GM12878 (cell line): Measurements from ENCODE around the gene TMEM47. TPM values are rescaled to one million over a fixed set of nuclear protein-coding genes. Genes with fewer than 3 reads are reported as not detected.

Experiments
- ATAC-seq: fragments of 200-7000 bp; cut with Tn5 transposase; 3 replicates; pipeline ENCODE4 v1.9.1; 2020; ENCODE audit warnings: mild to moderate bottlenecking, moderate library complexity
- BruUV-seq: library from RNA; stranded (reverse); fragments of 400-500 nt; replicated peaks from 2 replicates; lab custom pipeline; 2021; lab: Mats Ljungman, UMichigan
- CTCF ChIA-PET: fragments of 300-600 bp; sonication (Branson Sonifier 250); formaldehyde crosslinking; extraction: SDS; loops from one replicate; lab custom pipeline; 2021; ENCODE audit warnings: inconsistent platforms; lab: Yijun Ruan, JAX
- POLR2A ChIA-PET: fragments of 350-600 bp; formaldehyde crosslinking; extraction: SDS; loops from one replicate; lab custom pipeline; 2021; ENCODE audit warnings: inconsistent platforms; lab: Charles Lee
- RAD21 ChIA-PET: fragments of 300-600 bp; sonication (Branson Sonifier 250); formaldehyde crosslinking; loops from one replicate; lab custom pipeline; 2023; ENCODE audit warnings: antibody characterized with exemption; ENCODE audit not compliant: unreplicated experiment; lab: Charles Lee
- SMC1A ChIA-PET: fragments of 300-600 bp; sonication (Branson Sonifier 250); formaldehyde crosslinking; loops from one replicate; lab custom pipeline; 2023; ENCODE audit not compliant: unreplicated experiment, uncharacterized antibody; lab: Charles Lee
- DNase-seq: peaks from one replicate; pipeline ENCODE4 v3.0.0-alpha.2; 2011; ENCODE audit warnings: low read depth, low spot score
- FAIRE-seq: peaks from 3 replicates; lab custom pipeline; 2011; peaks lifted over from hg19 to GRCh38; lab: Jason Lieb, UNC
- H2AFZ ChIP-seq: 2 replicates; pipeline ENCODE4 v1.6.0; 2011; ENCODE audit warnings: low read depth, low read length, control low read depth; ENCODE audit not compliant: control insufficient read depth
- H3K27ac ChIP-seq: 2 replicates; pipeline ENCODE4 v1.5.1; 2011; ENCODE audit warnings: control low read depth; ENCODE audit not compliant: control insufficient read depth, insufficient read depth
- H3K27me3 ChIP-seq, 2 experiments: replicated peaks in 1 of 2; 2 replicates each; pipeline versions ENCODE4 v1.6.0 to v1.6.1; 2011; ENCODE audit warnings: low read length in 1 of 2; ENCODE audit not compliant: control insufficient read depth in 2 of 2, insufficient read depth in 2 of 2
- H3K36me3 ChIP-seq, 2 experiments: 2 replicates each; pipeline ENCODE4 v1.5.1; 2011; ENCODE audit warnings: low read length in 1 of 2; ENCODE audit not compliant: control insufficient read depth in 2 of 2, insufficient read depth in 2 of 2
- H3K4me1 ChIP-seq: 2 replicates; pipeline ENCODE4 v1.6.1; 2011; ENCODE audit warnings: mild to moderate bottlenecking, low read length, moderate library complexity, mixed read lengths; ENCODE audit not compliant: control insufficient read depth, insufficient read depth
- H3K4me2 ChIP-seq: 2 replicates; pipeline ENCODE4 v1.6.0; 2011; ENCODE audit warnings: control low read depth; ENCODE audit not compliant: control insufficient read depth, insufficient read depth
- H3K4me3 ChIP-seq: fragments of 200-600 bp; sonication (generic); 2 replicates; pipeline ENCODE4 v1.5.1; 2016
- H3K79me2 ChIP-seq: 2 replicates; pipeline ENCODE4 v1.6.0; 2011; ENCODE audit warnings: low read length; ENCODE audit not compliant: control insufficient read depth, insufficient read depth
- H3K9ac ChIP-seq: 2 replicates; pipeline ENCODE4 v1.8.0; 2011; ENCODE audit warnings: low read length, control low read depth, mixed read lengths; ENCODE audit not compliant: control insufficient read depth, insufficient read depth
- H3K9me3 ChIP-seq: replicated peaks from 3 replicates; pipeline ENCODE4 v1.5.1; 2011; ENCODE audit warnings: mild to moderate bottlenecking, low read length; ENCODE audit not compliant: control insufficient read depth, insufficient read depth
- H4K20me1 ChIP-seq: 2 replicates; pipeline ENCODE4 v1.6.0; 2011; ENCODE audit not compliant: control insufficient read depth, insufficient read depth
- BHLHE40 ChIP-seq, 2 experiments: fragments of 450-650 bp in 1 of 2; IDR thresholded peaks; 2 replicates each; pipeline ENCODE4 v1.6.1; 2011 to 2017; ENCODE audit warnings: low read depth in 2 of 2, borderline replicate concordance in 1 of 2, improper control_type of control experiment in 1 of 2, low read length in 1 of 2, mild to moderate bottlenecking in 1 of 2
- CHD2 ChIP-seq: IDR thresholded peaks from 2 replicates; pipeline ENCODE4 v1.6.1; 2011; ENCODE audit warnings: low read depth, low read length, improper control_type of control experiment, borderline replicate concordance
- IRF4 ChIP-seq: IDR thresholded peaks from 2 replicates; pipeline ENCODE4 v1.6.1; 2011; ENCODE audit warnings: low read depth, low read length
- MTA3 ChIP-seq: IDR thresholded peaks from 2 replicates; pipeline ENCODE4 v1.6.1; 2012; ENCODE audit warnings: low read length, inconsistent platforms, borderline replicate concordance
- NKRF ChIP-seq: fragments of 450-650 bp; conservative IDR thresholded peaks from 2 replicates; pipeline ENCODE4 v1.6.1; 2017; ENCODE audit warnings: mild to moderate bottlenecking, moderate library complexity
- PKNOX1 ChIP-seq: fragments of 450-650 bp; IDR thresholded peaks from 2 replicates; pipeline ENCODE4 v1.6.1; 2016; ENCODE audit warnings: mild to moderate bottlenecking
- POLR2AphosphoS2 ChIP-seq: IDR thresholded peaks from 2 replicates; pipeline ENCODE4 v1.6.1; 2011; ENCODE audit warnings: low read depth, mild to moderate bottlenecking, low read length, improper control_type of control experiment, moderate library complexity
- SUZ12 ChIP-seq: fragments of 200-600 bp; sonication (generic); IDR thresholded peaks from one replicate; pipeline ENCODE4 v1.6.1; 2018; ENCODE audit warnings: antibody characterized with exemption, mild to moderate bottlenecking; ENCODE audit not compliant: unreplicated experiment
- USF2 ChIP-seq: IDR thresholded peaks from 2 replicates; pipeline ENCODE4 v1.6.1; 2011; ENCODE audit warnings: low read depth, low read length, improper control_type of control experiment, borderline replicate concordance
- YBX1 ChIP-seq: fragments of 450-650 bp; IDR thresholded peaks from 2 replicates; pipeline ENCODE4 v1.6.1; 2016; ENCODE audit warnings: antibody characterized with exemption
- WGBS: methylation state at CpG from one replicate; pipeline ENCODE4 v1.1.6; 2016; ENCODE audit warnings: low lambda C conversion rate; ENCODE audit not compliant: insufficient replicate concordance, insufficient coverage; ENCODE audit errors: missing lambda C conversion rate; 5-methylcytosine and 5-hydroxymethylcytosine counted together
- in situ Hi-C: fragments of 300-500 bp; cut with MboI; formaldehyde crosslinking; loops from 9 replicates; pipeline ENCODE4 v1.14.3; 2018; ENCODE audit warnings: mixed read lengths
- intact Hi-C: fragments of 100-400 bp; cut with micrococcal nuclease; formaldehyde crosslinking; loops from one replicate; pipeline ENCODE4 v1.14.2; 2022; ENCODE audit not compliant: unreplicated experiment
- polyA plus RNA-seq, 11 experiments: library from polyadenylated mRNA; depleted of rRNA in 4 of 11; unstranded in 6 of 11; stranded (reverse) in 5 of 11; fragments of >200 nt; fragmentation: Nextera tagmentation in 4 of 11; fragmentation: Illumina TruSeq in 1 of 11; extraction: Ambion mirVana in 4 of 11; extraction: Trizol in 1 of 11; gene quantifications; 1 replicate in 1 of 11; 2 replicates in 10 of 11; pipeline versions ENCODE4 v1.2.1 to v1.2.3, GENCODE V29; 2011 to 2016; ENCODE audit warnings: inconsistent platforms in 2 of 11, missing spikeins in 2 of 11, low read depth in 1 of 11
- total RNA-seq, 4 experiments: library from RNA; depleted of rRNA in 3 of 4; stranded (reverse); fragments of >200 nt in 3 of 4; fragmentation: Illumina TruSeq in 1 of 4; extraction: Trizol in 1 of 4; gene quantifications; 2 replicates each; pipeline versions ENCODE4 v1.2.1 to v1.2.3, GENCODE V29; 2013 to 2021

TMEM47 gene
- total and polyA plus RNA-seq, 10 of the 15 experiments (the other 5 are each of a cell fraction or from before 2014, with no cell fraction given), result 0.04 to 0.10 (median 0.09) TPM; not detected in 7

GRCh38 chrX:34653811-34654210, 3.3 kb downstream of the TMEM47 start:
- no peak overlapping the region for H3K9ac ChIP-seq
- no peaks in the 10 kb centered on the region; the same call in 1 of the 2 replicates for H4K20me1 ChIP-seq
- H3K4me2 ChIP-seq, result no peak overlapping the region
- no peaks in the 10 kb centered on the region for H3K4me1 ChIP-seq
- no peaks in the 10 kb centered on the region for H3K36me3 ChIP-seq
- RAD21 ChIA-PET, result no interaction called here
- WGBS, result 48% methylated on average over 6 of the region's 6 CpGs
- ATAC-seq (no peak), DNase-seq (no peak), FAIRE-seq (no peak)
- no peaks in the 10 kb centered on the region for H3K9me3 ChIP-seq
- H3K4me3 ChIP-seq, result no peak overlapping the region
- POLR2A ChIA-PET, result no interaction called here
- intact Hi-C loops, result no loop called here
- no peaks in the 10 kb centered on the region for H3K79me2 ChIP-seq
- TF ChIP-seq POLR2AphosphoS2, result no peak
- TF ChIP-seq SUZ12, result no peak
- TF ChIP-seq MTA3, result no peak
- no peak for TF ChIP-seq NKRF
- TF ChIP-seq PKNOX1, result no peak
- no peak for TF ChIP-seq USF2
- TF ChIP-seq CHD2, result no peak
- no peak for TF ChIP-seq BHLHE40 (IDR thresholded peaks at IDR 0.05; ENCODE audit: borderline replicate concordance in 1 of 2, low read depth in 2 of 2, low read length in 1 of 2)
- TF ChIP-seq IRF4, result no peak
- no peak for TF ChIP-seq YBX1
- CTCF ChIA-PET, result no interaction called here
- BruUV-seq, result no TSS peak
- SMC1A ChIA-PET, result no interaction called here
- in situ Hi-C loops, result no loop called here
- no peak overlapping the region for H3K27ac ChIP-seq
- no peak overlapping the region for H2AFZ ChIP-seq
- no peaks in the 10 kb centered on the region; a peak in 1 of 4 replicates for H3K27me3 ChIP-seq
